Activated B cell treated with CpG ODN at 0.5 μM for 24 hours (primary cell): Measurements from ENCODE around the gene C3. TPM values are rescaled to one million over a fixed set of nuclear protein-coding genes. Genes with fewer than 3 reads are reported as not detected.

Experiments
- ATAC-seq: fragments of 200-7000 bp; cut with Tn5 transposase; one replicate; pipeline ENCODE4 v1.10.0; 2021; ENCODE audit warnings: low read depth, mild to moderate bottlenecking, moderate library complexity
- CTCF ChIA-PET: fragments of 350-600 bp; sonication (Branson Sonifier 250); formaldehyde crosslinking; loops from one replicate; lab custom pipeline; 2021; ENCODE audit warnings: antibody characterized with exemption; lab: Charles Lee
- POLR2A ChIA-PET: fragments of 350-600 bp; sonication (Branson Sonifier 250); formaldehyde crosslinking; loops from one replicate; lab custom pipeline; 2021; ENCODE audit warnings: antibody characterized with exemption; lab: Charles Lee
- DNase-seq: peaks from one replicate; pipeline ENCODE4 v3.0.0; 2022
- H3K27ac Mint-ChIP-seq: one replicate; pipeline ENCODE4 v1.8.0; 2020; ENCODE audit warnings: mixed read lengths
- H3K27me3 Mint-ChIP-seq: one replicate; pipeline ENCODE4 v1.8.0; 2021; ENCODE audit warnings: mixed read lengths
- H3K36me3 Mint-ChIP-seq: one replicate; pipeline ENCODE4 v1.8.0; 2021; ENCODE audit warnings: low read depth, mixed read lengths
- H3K4me1 Mint-ChIP-seq: one replicate; pipeline ENCODE4 v1.8.0; 2021; ENCODE audit warnings: mixed read lengths
- H3K4me3 Mint-ChIP-seq: one replicate; pipeline ENCODE4 v1.8.0; 2020; ENCODE audit warnings: mild to moderate bottlenecking, mixed read lengths
- H3K9me3 Mint-ChIP-seq: one replicate; pipeline ENCODE4 v1.8.0; 2020; ENCODE audit warnings: mixed read lengths
- CTCF ChIP-seq: fragments of 200-600 bp; IDR thresholded peaks from one replicate; pipeline ENCODE4 v1.8.0; 2022; ENCODE audit warnings: antibody characterized with exemption, mild to moderate bottlenecking
- intact Hi-C: fragments of 100-400 bp; cut with micrococcal nuclease; formaldehyde crosslinking; loops from one replicate; pipeline ENCODE4 v1.15.1; 2024
- total RNA-seq: library from RNA; stranded (reverse); gene quantifications from 2 replicates; pipeline ENCODE4 v1.2.3, GENCODE V29; 2022

The C3 gene
- total RNA-seq, 1 donor from 2014 or later = 0.53 TPM

GRCh38 chr19:6717036-6717435 is 3.4 kb downstream of the C3 start:
- DNase-seq = no peak

GRCh38 chr19:6716610-6716970 is 3.9 kb downstream of the C3 start:
- POLR2A ChIA-PET = no interaction called here
- no peak for TF ChIP-seq CTCF

More at GRCh38 chr19:6717036-6717435, 3.4 kb downstream of the C3 start:
- ChIA-PET CTCF (no interaction called here), POLR2A (no interaction called here)
- H3K27ac Mint-ChIP-seq = no peak overlapping the region
- H3K36me3 Mint-ChIP-seq = no peaks in the 10 kb centered on the region
- no peak for TF ChIP-seq CTCF
- intact Hi-C loops = no loop called here
- no peak overlapping the region for H3K4me3 Mint-ChIP-seq
- no peak for ATAC-seq
- H3K9me3 Mint-ChIP-seq = no peaks in the 10 kb centered on the region
- H3K27me3 Mint-ChIP-seq = peaks cover 1% of the 10 kb centered on the region
- H3K4me1 Mint-ChIP-seq = peaks cover 16% of the 10 kb centered on the region

GRCh38 chr19:6714749-6715555 is 5.5 kb downstream of the C3 start:
- H3K27ac Mint-ChIP-seq = no peak overlapping the region
- ChIA-PET POLR2A (no interaction called here), CTCF (interaction anchor here (0.6 to 0.7 kb wide), 2 partner anchors 23 to 111 kb away, joined by 3 read pairs; partner anchors contain the start of gene GPR108)
- ATAC-seq (no peak), DNase-seq (no peak)
- peaks cover 10% of the 10 kb centered on the region for H3K4me1 Mint-ChIP-seq
- intact Hi-C loops = no loop called here
- H3K4me3 Mint-ChIP-seq = no peak overlapping the region
- H3K36me3 Mint-ChIP-seq = no peaks in the 10 kb centered on the region
- TF ChIP-seq CTCF = no peak
- peaks cover 19% of the 10 kb centered on the region for H3K27me3 Mint-ChIP-seq
- H3K9me3 Mint-ChIP-seq = no peaks in the 10 kb centered on the region

More at GRCh38 chr19:6716610-6716970, 3.9 kb downstream of the C3 start:
- Mint-ChIP-seq H3K36me3 (no peaks in the 10 kb centered on the region), H3K4me3 (no peak overlapping the region), H3K9me3 (no peaks in the 10 kb centered on the region), H3K27me3 (peaks cover 3% of the 10 kb centered on the region), H3K4me1 (peaks cover 11% of the 10 kb centered on the region), H3K27ac (no peak overlapping the region)
- DNase-seq = no peak
- intact Hi-C loops = no loop called here
- ATAC-seq = no peak
- CTCF ChIA-PET = no interaction called here

GRCh38 chr19:6713773-6714692 is 6.4 kb downstream of the C3 start:
- intact Hi-C loops = no loop called here
- Mint-ChIP-seq H3K27ac (no peak overlapping the region), H3K4me1 (peaks cover 10% of the 10 kb centered on the region), H3K27me3 (peaks cover 25% of the 10 kb centered on the region), H3K36me3 (no peaks in the 10 kb centered on the region), H3K9me3 (no peaks in the 10 kb centered on the region), H3K4me3 (no peak overlapping the region)
- DNase-seq = no peak
- no peak for TF ChIP-seq CTCF
- no peak for ATAC-seq
- ChIA-PET CTCF (no interaction called here), POLR2A (no interaction called here)
